Loucy (cell line): ENCODE results near the gene CD82.
"Not testable (repeated sequence)": the region's sequence is repeated elsewhere in the genome, so short reads cannot be mapped to it uniquely, and the experiment has no call there.

ENCODE experiments used
- H2AFZ ChIP-seq: fragments of 200-600 bp; sonication (generic); 2 replicates; pipeline ENCODE4 v1.6.0; 2016; ENCODE audit warnings: antibody characterized with exemption, mild to moderate bottlenecking, low read length, moderate library complexity
- H3F3A ChIP-seq: fragments of 200-600 bp; 2 replicates; pipeline ENCODE4 v1.6.0; 2016; ENCODE audit warnings: antibody characterized with exemption, low read depth, mild to moderate bottlenecking
- H3K27me3 ChIP-seq: fragments of 200-600 bp; sonication (generic); 2 replicates; pipeline ENCODE4 v1.6.1; 2014; ENCODE audit warnings: low read length, mild to moderate bottlenecking; ENCODE audit not compliant: insufficient read depth, poor library complexity, severe bottlenecking
- H3K36me3 ChIP-seq: fragments of 200-600 bp; sonication (generic); 2 replicates; pipeline ENCODE4 v1.6.1; 2016; ENCODE audit warnings: low read length; ENCODE audit not compliant: insufficient read depth
- H3K4me1 ChIP-seq: fragments of 200-600 bp; sonication (generic); 2 replicates; pipeline ENCODE4 v1.5.1; 2014; ENCODE audit warnings: low read length, mild to moderate bottlenecking; ENCODE audit not compliant: insufficient read depth, poor library complexity, severe bottlenecking
- H3K4me2 ChIP-seq: fragments of 200-600 bp; sonication (generic); 2 replicates; pipeline ENCODE4 v1.6.0; 2014; ENCODE audit warnings: antibody characterized with exemption, low read length, low read depth, mild to moderate bottlenecking; ENCODE audit not compliant: poor library complexity, severe bottlenecking
- H3K4me3 ChIP-seq: fragments of 200-600 bp; sonication (generic); 2 replicates; pipeline ENCODE4 v1.5.1; 2014; ENCODE audit warnings: low read length, mild to moderate bottlenecking, mixed read lengths; ENCODE audit not compliant: poor library complexity, severe bottlenecking
- H3K79me2 ChIP-seq: fragments of 200-600 bp; sonication (generic); 2 replicates; pipeline ENCODE4 v1.6.1; 2014; ENCODE audit warnings: low read length; ENCODE audit not compliant: insufficient read depth
- H3K9ac ChIP-seq: fragments of 200-600 bp; sonication (generic); 2 replicates; pipeline ENCODE4 v1.6.0; 2014; ENCODE audit warnings: mild to moderate bottlenecking, low read depth, low read length, moderate library complexity; ENCODE audit not compliant: poor library complexity, severe bottlenecking
- H3K9me2 ChIP-seq: fragments of 200-600 bp; sonication (generic); replicated peaks from 2 replicates; pipeline ENCODE4 v1.6.1; 2016; ENCODE audit warnings: low read depth, low read length, mixed read lengths
- H3K9me3 ChIP-seq: fragments of 200-600 bp; sonication (generic); 2 replicates; pipeline ENCODE4 v1.6.1; 2014; ENCODE audit warnings: mild to moderate bottlenecking, antibody characterized with exemption, low read length, low read depth; ENCODE audit not compliant: insufficient read depth
- H4K20me1 ChIP-seq: fragments of 200-600 bp; sonication (generic); 2 replicates; pipeline ENCODE4 v1.6.0; 2014; ENCODE audit warnings: antibody characterized with exemption, low read length, mild to moderate bottlenecking; ENCODE audit not compliant: insufficient read depth, poor library complexity, severe bottlenecking
- EZH2phosphoT487 ChIP-seq: fragments of 200-600 bp; IDR thresholded peaks from 2 replicates; pipeline ENCODE4 v1.6.1; 2018; ENCODE audit warnings: antibody characterized with exemption, mild to moderate bottlenecking, moderate library complexity, borderline replicate concordance
- TF ChIP-seq, protein P1 (sequence below): fragments of 200-600 bp; sonication (generic); conservative IDR thresholded peaks from 2 replicates; pipeline ENCODE4 v1.5.1; 2014; ENCODE audit warnings: mild to moderate bottlenecking, antibody characterized with exemption, low read length

Gene CD82

DNA sequence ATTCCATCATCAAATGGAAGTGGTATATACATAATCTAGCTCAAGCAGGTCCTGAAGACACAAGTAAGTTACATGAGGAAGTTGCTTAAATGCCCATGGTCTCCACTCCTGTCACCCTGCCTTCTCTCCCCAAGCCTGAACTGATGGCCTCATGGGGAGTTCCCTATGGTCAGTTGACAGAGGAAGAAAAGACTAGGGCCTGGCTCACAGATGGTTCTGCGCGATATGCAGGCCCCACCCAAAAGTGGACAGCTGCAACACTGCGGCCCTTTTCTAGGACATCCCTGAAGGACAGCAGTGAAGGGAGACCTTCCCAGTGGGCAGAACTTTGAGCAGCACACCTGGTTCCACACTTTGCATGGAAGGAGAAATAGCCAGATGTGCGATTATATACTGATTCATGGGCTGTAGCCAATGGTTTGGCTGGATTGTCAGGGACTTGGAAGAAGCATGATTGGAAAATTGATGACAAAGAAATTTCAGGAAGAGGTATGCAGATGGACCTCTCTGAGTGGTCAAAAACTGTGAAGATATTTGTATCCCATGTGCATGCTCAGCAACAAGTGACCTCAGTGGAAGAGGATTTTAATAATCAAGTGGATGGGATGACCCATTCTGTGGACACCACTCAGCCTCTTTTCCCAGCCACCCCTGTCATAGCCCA, 17.3 kb upstream of the CD82 start:
- TF ChIP-seq EZH2phosphoT487: no peak
- TF ChIP-seq, protein P1, sequence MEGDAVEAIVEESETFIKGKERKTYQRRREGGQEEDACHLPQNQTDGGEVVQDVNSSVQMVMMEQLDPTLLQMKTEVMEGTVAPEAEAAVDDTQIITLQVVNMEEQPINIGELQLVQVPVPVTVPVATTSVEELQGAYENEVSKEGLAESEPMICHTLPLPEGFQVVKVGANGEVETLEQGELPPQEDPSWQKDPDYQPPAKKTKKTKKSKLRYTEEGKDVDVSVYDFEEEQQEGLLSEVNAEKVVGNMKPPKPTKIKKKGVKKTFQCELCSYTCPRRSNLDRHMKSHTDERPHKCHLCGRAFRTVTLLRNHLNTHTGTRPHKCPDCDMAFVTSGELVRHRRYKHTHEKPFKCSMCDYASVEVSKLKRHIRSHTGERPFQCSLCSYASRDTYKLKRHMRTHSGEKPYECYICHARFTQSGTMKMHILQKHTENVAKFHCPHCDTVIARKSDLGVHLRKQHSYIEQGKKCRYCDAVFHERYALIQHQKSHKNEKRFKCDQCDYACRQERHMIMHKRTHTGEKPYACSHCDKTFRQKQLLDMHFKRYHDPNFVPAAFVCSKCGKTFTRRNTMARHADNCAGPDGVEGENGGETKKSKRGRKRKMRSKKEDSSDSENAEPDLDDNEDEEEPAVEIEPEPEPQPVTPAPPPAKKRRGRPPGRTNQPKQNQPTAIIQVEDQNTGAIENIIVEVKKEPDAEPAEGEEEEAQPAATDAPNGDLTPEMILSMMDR: no peak
- Histone ChIP-seq H3K9ac (no peak overlapping the region), H3K4me3 (no peak overlapping the region), H3F3A (no peaks in the 10 kb centered on the region), H2AFZ (no peak overlapping the region), H3K4me2 (no peak overlapping the region), H3K9me2 (no peaks in the 10 kb centered on the region), H3K27me3 (no peaks in the 10 kb centered on the region), H3K79me2 (no peaks in the 10 kb centered on the region), H3K4me1 (no peaks in the 10 kb centered on the region), H4K20me1 (no peaks in the 10 kb centered on the region), H3K36me3 (no peaks in the 10 kb centered on the region), H3K9me3 (no peaks in the 10 kb centered on the region)

GRCh38 chr11:44548961-44549749, 16.3 kb upstream of the CD82 start:
- not testable (repeated sequence) for H3K9me3 ChIP-seq, H4K20me1 ChIP-seq, H3K27me3 ChIP-seq, H3K36me3 ChIP-seq, H3K79me2 ChIP-seq, H3K4me1 ChIP-seq, H3K4me2 ChIP-seq, H3K9ac ChIP-seq, H2AFZ ChIP-seq, H3K9me2 ChIP-seq, H3F3A ChIP-seq, H3K4me3 ChIP-seq

- no peak overlapping the region for H3K4me3 ChIP-seq
- H3K27me3 ChIP-seq: no peaks in the 10 kb centered on the region
- no peaks in the 10 kb centered on the region for H3K9me3 ChIP-seq
- no peaks in the 10 kb centered on the region for H3K79me2 ChIP-seq
- no peaks in the 10 kb centered on the region for H3K36me3 ChIP-seq
- no peaks in the 10 kb centered on the region for H3K4me1 ChIP-seq
- no peaks in the 10 kb centered on the region for H3K9me2 ChIP-seq
- no peaks in the 10 kb centered on the region for H3F3A ChIP-seq
- H4K20me1 ChIP-seq: no peaks in the 10 kb centered on the region
- H2AFZ ChIP-seq: no peak overlapping the region
- TF ChIP-seq, protein P1: no peak
- TF ChIP-seq EZH2phosphoT487: no peak
- no peak overlapping the region for H3K9ac ChIP-seq
- no peak overlapping the region for H3K4me2 ChIP-seq
Measured at GRCh38 chr11:44550123-44550522, 15.3 kb upstream of the CD82 start.
